Neuron (in vitro differentiated cells): ENCODE measurements around the gene CLPX.
"Not testable (repeated sequence)": the region's sequence is repeated elsewhere in the genome, so short reads cannot be mapped to it uniquely, and the experiment has no call there.

Source experiments
- H2AFZ ChIP-seq: one replicate; pipeline ENCODE4 v1.6.1; 2013; ENCODE audit warnings: low read depth, mild to moderate bottlenecking, inconsistent platforms, low read length, moderate library complexity
- H3K27me3 ChIP-seq: one replicate; pipeline ENCODE4 v1.6.1; 2013; ENCODE audit warnings: low read length; ENCODE audit not compliant: insufficient read depth
- H3K36me3 ChIP-seq: one replicate; pipeline ENCODE4 v1.6.1; 2013; ENCODE audit warnings: low read length; ENCODE audit not compliant: insufficient read depth
- H3K4me1 ChIP-seq: one replicate; pipeline ENCODE4 v1.6.1; 2013; ENCODE audit warnings: low read length; ENCODE audit not compliant: insufficient read depth
- H3K4me3 ChIP-seq: 2 replicates; pipeline ENCODE4 v1.5.1; 2013; ENCODE audit warnings: mild to moderate bottlenecking, low read length, moderate library complexity
- H3K9me3 ChIP-seq: one replicate; pipeline ENCODE4 v1.6.1; 2013; ENCODE audit warnings: low read length

Gene CLPX

GRCh38 chr15:65197337-65197645 is 12.1 kb upstream of the CLPX start:
- Histone ChIP-seq H3K36me3 (no peaks in the 10 kb centered on the region), H3K9me3 (peaks cover 3% of the 10 kb centered on the region)

GRCh38 chr15:65196637-65197336 is 11.6 kb upstream of the CLPX start:
- no peak overlapping the region for H2AFZ ChIP-seq
- H3K4me3 ChIP-seq: no peak overlapping the region
- peaks cover 3% of the 10 kb centered on the region for H3K9me3 ChIP-seq
- no peaks in the 10 kb centered on the region for H3K4me1 ChIP-seq
- H3K27me3 ChIP-seq: no peaks in the 10 kb centered on the region
- H3K36me3 ChIP-seq: no peaks in the 10 kb centered on the region

More at GRCh38 chr15:65197337-65197645, 12.1 kb upstream of the CLPX start:
- Histone ChIP-seq H2AFZ (no peak overlapping the region), H3K4me3 (no peak overlapping the region), H3K27me3 (no peaks in the 10 kb centered on the region), H3K4me1 (no peaks in the 10 kb centered on the region)

GRCh38 chr15:65195548-65195923 is 10.4 kb upstream of the CLPX start:
- H3K27me3 ChIP-seq: no peaks in the 10 kb centered on the region
- no peaks in the 10 kb centered on the region for H3K4me1 ChIP-seq
- H3K4me3 ChIP-seq: no peak overlapping the region
- no peak overlapping the region for H2AFZ ChIP-seq
- H3K36me3 ChIP-seq: no peaks in the 10 kb centered on the region
- H3K9me3 ChIP-seq: peaks cover 3% of the 10 kb centered on the region

- Histone ChIP-seq H3K27me3 (no peaks in the 10 kb centered on the region), H3K4me3 (no peak overlapping the region), H3K4me1 (no peaks in the 10 kb centered on the region), H2AFZ (no peak overlapping the region), H3K9me3 (peaks cover 3% of the 10 kb centered on the region), H3K36me3 (no peaks in the 10 kb centered on the region)
Observed at GRCh38 chr15:65194826-65195547, 9.8 kb upstream of the CLPX start.

- Histone ChIP-seq H3K4me1 (peaks cover 2% of the 10 kb centered on the region), H2AFZ (no peak overlapping the region), H3K36me3 (no peaks in the 10 kb centered on the region), H3K9me3 (no peaks in the 10 kb centered on the region), H3K4me3 (no peak overlapping the region), H3K27me3 (no peaks in the 10 kb centered on the region)
Observed at GRCh38 chr15:65192016-65192415, 6.9 kb upstream of the CLPX start.

- Histone ChIP-seq H3K36me3 (no peaks in the 10 kb centered on the region), H3K9me3 (no peaks in the 10 kb centered on the region), H2AFZ (no peak overlapping the region), H3K27me3 (no peaks in the 10 kb centered on the region), H3K4me3 (no peak overlapping the region), H3K4me1 (peaks cover 5% of the 10 kb centered on the region)
Observed at GRCh38 chr15:65189102-65189740, 4.1 kb upstream of the CLPX start.

- not testable (repeated sequence) for H3K27me3 ChIP-seq, H3K36me3 ChIP-seq, H3K4me3 ChIP-seq, H2AFZ ChIP-seq, H3K4me1 ChIP-seq, H3K9me3 ChIP-seq
Observed at GRCh38 chr15:65188472-65188871, 3.3 kb upstream of the CLPX start.

- H3K36me3 ChIP-seq: peaks cover 9% of the 10 kb centered on the region
- H3K4me3 ChIP-seq: peak overlapping the region; percentile 86
- no peaks in the 10 kb centered on the region for H3K9me3 ChIP-seq
- peaks cover 12% of the 10 kb centered on the region for H3K4me1 ChIP-seq
- peak overlapping the region; percentile 99 for H2AFZ ChIP-seq
- H3K27me3 ChIP-seq: no peaks in the 10 kb centered on the region
Observed at GRCh38 chr15:65184305-65184867, 756 bp downstream of the CLPX start.

GRCh38 chr15:65183865-65184159 is 1.3 kb downstream of the CLPX start:
- Histone ChIP-seq H3K4me1 (peaks cover 10% of the 10 kb centered on the region), H3K4me3 (peak overlapping the region; percentile 86), H2AFZ (peak overlapping the region; percentile 99), H3K27me3 (no peaks in the 10 kb centered on the region), H3K36me3 (peaks cover 13% of the 10 kb centered on the region), H3K9me3 (no peaks in the 10 kb centered on the region)

GRCh38 chr15:65182538-65182937 is 2.6 kb downstream of the CLPX start:
- peaks cover 10% of the 10 kb centered on the region for H3K4me1 ChIP-seq
- H3K36me3 ChIP-seq: peaks cover 25% of the 10 kb centered on the region
- H3K4me3 ChIP-seq: no peak overlapping the region
- no peak overlapping the region for H2AFZ ChIP-seq
- no peaks in the 10 kb centered on the region for H3K27me3 ChIP-seq
- no peaks in the 10 kb centered on the region for H3K9me3 ChIP-seq

- not testable (repeated sequence) for H3K4me3 ChIP-seq, H2AFZ ChIP-seq, H3K9me3 ChIP-seq, H3K4me1 ChIP-seq, H3K27me3 ChIP-seq
- peaks cover 29% of the 10 kb centered on the region for H3K36me3 ChIP-seq
Observed at GRCh38 chr15:65181582-65182353, 3.4 kb downstream of the CLPX start.

- Histone ChIP-seq H3K4me3 (no peak overlapping the region), H3K9me3 (no peaks in the 10 kb centered on the region), H3K36me3 (peaks cover 42% of the 10 kb centered on the region), H3K27me3 (no peaks in the 10 kb centered on the region), H3K4me1 (peaks cover 6% of the 10 kb centered on the region), H2AFZ (no peak overlapping the region)
Observed at GRCh38 chr15:65180167-65180566, 5.0 kb downstream of the CLPX start.

GRCh38 chr15:65177901-65178300 is 7.2 kb downstream of the CLPX start:
- H3K36me3 ChIP-seq: peaks cover 54% of the 10 kb centered on the region
- H3K4me1 ChIP-seq: no peaks in the 10 kb centered on the region
- no peaks in the 10 kb centered on the region for H3K9me3 ChIP-seq
- H3K27me3 ChIP-seq: no peaks in the 10 kb centered on the region
- H2AFZ ChIP-seq: no peak overlapping the region
- H3K4me3 ChIP-seq: no peak overlapping the region
